DMS 273 (cell line): Measurements from ENCODE around the gene GPC3.

ENCODE experiments used
- DNase-seq: peaks from one replicate; lab custom pipeline; 2025; ENCODE audit not compliant: unreplicated experiment; lab: John Stamatoyannopoulos, UW

GPC3 gene

DNA sequence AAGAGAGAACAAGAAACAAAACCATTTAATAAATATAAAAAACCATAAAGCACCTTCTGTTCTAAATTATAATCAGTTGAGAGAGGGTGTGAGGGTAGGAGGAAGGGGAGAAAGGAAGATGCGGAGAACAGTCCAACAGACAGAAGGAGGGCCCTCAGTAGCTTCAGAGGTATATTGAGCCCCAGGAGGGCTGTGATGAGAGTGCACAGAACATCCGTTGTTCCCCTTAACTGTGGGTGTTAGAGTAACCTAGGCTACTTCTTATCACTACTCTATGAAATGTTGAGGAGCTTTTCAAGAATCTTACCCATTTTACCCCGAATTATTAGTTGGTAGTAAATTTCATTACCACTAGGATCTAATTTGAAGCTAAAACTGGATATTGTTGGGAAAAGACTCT is 13.8 kb downstream of the GPC3 start:
- no peak for DNase-seq

DNA sequence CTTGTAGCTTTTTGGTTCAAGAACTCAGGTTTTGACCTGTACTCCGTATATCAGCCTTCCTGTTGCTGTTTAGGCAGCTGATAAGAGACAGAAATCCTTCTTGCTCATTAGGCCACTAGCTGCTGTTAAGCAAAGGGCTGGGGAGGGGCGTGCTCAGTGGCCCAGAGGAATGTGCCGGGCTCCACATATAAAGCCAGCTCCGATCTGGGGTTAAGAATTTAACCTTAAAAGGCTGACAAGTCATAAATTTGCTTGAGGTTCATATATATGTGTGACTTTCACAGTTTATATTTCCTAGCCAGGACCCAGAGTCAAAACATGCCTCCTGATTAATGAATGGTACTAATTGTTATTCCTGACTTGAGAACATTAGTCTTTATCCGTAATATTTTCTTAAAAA is 15.3 kb downstream of the GPC3 start:
- DNase-seq: no peak

DNA sequence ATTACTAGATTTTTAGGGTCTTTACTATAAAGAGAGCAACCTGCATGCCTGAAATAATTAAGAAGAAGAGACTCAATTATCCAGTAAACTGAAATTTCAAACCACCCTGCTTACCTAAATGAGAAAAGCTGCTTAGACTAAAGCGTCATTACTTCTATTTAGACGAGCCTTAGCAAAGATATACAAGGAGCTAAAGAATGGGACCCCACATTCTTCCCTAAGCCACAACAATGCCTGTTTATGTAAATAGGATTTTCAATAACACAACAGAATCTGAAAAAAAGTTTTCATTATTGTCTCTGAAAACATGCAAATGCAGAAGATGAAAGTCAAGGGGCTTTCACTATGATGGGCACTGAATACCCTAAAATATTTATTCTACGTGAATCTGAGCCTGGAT is 16.2 kb downstream of the GPC3 start:
- no peak for DNase-seq

DNA sequence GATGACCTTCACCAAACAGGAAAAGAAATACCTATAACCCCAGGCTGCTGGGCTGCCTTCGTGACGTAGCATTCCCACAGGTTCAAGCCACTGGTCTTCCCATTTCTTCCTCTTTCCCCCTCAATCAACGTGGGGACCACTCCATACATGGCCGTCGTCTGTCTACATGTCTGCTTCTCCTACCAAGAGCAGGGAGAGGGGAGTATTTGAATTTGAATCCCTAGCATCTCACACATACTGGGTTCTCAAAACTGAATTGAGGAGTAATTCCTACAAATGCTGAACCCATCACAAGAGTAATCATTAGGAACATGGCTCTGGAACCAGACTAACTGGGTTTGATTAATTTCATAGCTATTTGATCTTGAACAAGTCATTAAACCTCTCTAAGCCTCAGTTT is 17.3 kb downstream of the GPC3 start:
- no peak for DNase-seq

DNA sequence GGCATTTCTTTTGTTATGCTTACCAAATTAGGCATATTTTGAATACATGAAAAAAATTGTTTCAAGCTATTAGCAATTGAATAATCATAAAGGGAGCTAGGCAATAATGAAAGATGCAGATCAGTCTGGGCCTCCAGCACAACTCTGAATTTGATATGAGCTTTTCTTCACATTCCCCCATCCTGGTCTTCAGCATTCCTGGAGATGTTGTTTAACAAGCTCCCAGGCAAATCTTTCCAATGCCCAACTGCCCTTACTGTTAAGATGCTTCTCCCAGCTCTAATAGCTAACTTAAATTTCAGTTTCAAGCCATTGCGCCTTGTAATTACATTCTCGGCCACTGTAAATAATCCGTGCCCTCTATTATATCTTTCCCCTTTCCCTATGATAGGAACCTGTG is 19.2 kb downstream of the GPC3 start:
- DNase-seq: no peak

DNA sequence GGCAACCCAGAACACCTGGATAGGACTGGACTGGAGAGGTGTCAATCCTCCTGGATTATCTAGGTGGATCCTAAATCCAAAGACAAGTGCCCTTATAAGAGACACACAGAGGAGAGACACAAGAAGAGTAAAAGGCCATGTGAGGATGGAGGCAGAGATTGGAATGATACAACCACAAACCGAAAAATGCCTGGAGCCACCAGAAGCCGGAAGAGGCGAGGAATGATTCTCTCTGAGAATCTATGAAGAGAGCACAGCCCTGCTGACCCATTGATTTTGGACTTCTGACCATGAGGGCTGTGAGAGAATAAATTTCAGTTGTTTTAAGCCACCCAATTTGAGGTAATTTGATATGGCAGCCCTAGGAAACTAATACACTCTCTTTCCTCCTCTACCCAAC is 20.1 kb downstream of the GPC3 start:
- no peak for DNase-seq

DNA sequence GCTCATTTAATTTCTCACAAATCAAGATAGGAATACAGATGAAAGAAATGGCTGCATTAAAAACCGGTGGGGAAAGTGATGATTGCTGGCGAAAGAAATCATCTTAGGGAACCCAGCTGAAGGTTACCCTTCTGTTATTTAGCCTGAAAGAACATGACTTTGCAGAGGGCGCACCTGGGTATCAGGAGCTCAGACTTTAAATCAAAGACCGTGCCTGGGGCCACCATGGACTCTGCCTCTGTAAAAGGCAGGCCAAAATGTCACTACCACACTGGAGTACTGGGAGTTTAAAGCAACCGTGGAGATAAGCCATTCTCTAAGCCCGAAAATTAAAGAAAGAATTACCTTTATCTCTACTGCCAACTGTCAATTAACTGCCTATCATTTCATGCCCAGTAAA is 24.3 kb downstream of the GPC3 start:
- no peak for DNase-seq

DNA sequence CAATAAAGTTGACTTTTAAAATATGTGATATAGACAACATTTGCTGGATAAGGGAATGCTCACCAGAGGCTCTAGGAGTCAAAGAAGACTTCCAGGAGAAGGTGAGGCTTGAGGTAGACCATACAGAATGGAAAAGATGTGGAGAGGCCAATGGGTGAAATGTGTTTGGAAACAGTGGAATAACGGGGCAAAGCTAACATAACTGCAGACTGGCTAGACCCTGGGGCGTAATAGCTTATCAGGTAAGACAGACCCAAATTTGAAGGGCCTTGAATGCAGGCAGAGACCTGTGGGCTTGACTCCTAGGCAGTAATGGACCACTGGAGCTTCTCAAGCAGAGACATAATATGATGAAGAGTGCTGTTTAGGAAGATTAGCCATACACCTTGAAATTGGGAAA is 25.4 kb downstream of the GPC3 start:
- no peak for DNase-seq

DNA sequence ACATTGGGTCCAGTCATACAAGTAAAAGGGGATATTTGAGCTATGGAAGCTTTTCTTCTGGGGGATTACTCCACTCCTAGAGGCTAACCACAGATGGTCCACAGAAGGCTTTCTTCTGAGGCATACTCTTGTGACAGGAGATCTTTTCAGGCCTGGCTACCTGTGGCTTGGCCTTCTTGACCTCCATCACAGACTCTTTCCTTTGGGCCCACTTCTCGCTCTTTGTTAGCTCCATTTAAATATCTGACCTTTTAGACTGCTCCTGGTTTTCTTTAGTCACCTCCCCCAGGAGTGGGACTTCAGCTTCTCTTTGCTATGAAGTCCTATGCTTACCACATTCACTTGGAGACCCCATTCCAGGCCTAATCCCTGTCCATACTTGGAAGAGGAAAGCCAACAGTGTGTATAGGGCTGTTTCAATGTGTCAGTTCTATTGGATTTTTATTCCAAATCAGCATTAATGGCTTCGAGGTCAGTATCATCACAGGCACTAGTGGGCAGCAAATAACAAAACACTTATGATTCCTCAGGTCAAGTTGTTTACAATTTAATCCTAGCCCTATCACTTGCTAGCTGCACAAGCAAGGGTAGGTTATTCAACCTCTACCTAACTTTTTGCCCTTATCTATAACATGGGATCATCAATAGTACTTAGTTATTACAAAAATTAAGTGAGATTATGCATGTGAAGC is 26.3 kb downstream of the GPC3 start:
- DNase-seq: no peak

DNA sequence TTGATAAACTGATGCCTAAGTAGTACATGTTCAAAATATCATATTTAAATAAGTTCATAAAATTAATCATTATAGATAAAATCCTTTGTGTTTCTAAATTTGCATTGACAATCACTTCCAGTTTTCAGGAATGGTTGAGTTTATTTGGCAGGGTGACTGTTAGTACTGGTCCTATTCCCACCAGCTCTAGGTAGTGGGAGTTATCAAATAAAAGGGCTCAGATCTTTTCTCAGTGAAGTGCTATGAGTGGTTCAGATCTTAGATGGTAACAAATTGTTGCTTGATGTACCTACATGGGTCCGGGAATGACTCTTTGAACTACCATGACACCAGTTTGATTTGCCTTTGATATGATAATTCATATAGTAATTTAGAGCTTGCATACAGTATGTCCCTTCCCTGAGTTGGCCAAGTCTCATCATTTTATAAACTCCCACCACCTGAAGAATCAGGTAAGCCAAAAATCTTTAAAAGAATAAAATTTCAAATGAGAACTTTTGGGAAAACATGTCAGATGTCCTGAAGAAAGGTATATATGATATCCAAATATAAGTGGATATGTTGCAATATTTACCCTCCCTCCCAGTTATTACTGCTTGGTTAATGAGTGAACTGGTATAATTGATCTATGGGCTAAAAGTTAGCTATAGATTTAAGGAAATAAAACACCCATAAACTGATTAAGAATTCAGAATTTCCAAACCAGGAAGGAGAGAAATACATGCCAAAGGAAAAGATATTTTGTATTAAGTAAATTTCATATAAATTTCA is 28.6 kb downstream of the GPC3 start:
- DNase-seq: no peak

DNA sequence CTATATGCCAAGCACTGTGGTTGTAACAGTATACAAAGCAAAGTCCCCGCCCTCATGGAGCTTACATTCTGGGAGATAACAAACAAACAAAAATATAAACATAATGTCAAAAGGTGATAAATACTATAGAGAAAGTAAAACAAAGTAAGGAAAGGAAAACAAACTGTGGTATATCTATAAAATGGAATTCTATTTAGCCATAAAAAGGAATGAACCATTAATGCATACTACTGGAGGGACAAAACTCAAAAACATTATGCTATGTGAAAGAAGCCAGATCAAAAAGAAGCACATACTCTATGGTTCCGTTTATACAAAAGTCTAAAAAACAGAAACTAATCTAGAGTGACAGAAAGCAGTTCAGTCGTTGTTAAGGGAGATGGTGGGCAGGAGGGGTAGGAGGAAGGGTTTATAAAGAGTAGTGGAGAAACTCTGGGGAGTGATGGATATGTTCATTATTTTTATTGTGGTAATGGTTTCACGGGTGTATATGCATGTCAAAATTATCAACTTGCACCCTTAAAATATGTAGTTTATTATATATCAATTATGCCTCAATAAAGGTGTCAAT is 31.5 kb downstream of the GPC3 start:
- no peak for DNase-seq

DNA sequence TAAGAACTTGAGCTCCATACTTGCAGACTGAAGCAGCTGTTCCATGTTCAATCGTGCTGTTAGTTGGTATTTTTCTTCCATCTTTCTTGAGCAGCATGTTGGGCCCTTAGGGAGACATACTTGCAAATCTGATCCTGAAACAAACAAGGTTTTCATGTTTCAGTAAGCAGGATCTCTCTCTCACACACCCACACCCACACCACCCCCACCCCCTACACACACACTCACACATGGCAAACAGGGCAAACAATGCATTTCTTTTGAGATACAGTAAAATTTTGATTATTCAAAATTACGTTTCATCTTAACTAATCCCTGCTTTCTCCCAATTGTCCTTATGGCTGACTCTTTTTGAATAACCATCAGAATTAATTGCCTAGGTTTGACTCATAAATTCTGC is 32.3 kb downstream of the GPC3 start:
- DNase-seq: no peak

DNA sequence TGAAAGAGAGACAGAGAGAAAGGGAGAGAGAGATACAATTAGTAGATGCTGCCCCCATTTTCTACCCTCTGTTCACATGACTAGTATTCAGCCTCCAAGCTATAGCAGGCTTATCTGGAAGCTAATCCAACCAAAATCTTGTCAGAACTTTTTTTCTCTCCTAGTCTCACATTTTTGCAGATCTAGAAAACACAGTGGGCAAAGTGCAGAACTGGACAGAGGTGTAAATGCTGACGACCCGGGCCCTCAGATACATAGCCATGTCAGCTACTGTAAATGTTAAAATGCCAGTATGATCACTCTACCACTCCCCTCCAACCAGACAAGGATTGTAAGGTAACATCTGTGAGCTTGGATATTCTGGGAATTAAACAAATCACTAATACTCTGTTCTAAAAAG is 34.3 kb downstream of the GPC3 start:
- DNase-seq: no peak

DNA sequence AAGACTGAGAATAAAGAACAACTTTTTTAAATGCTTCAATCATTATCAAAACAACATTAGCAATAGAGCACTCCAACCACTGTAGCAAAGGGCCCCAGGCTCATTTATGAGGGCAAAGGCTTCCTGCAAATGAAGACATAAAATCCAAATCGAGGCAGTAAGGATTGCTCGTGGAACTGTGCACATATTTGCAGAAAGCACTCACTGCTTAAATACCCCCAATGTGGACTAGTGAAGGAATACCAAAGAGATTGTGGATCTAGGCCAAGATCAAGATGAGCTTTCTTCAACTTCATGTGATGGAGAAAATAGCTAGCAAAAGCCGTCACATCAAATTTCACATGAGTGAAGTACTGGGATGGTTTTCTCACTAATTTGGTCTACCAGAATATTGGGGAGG is 35.2 kb downstream of the GPC3 start:
- no peak for DNase-seq

DNA sequence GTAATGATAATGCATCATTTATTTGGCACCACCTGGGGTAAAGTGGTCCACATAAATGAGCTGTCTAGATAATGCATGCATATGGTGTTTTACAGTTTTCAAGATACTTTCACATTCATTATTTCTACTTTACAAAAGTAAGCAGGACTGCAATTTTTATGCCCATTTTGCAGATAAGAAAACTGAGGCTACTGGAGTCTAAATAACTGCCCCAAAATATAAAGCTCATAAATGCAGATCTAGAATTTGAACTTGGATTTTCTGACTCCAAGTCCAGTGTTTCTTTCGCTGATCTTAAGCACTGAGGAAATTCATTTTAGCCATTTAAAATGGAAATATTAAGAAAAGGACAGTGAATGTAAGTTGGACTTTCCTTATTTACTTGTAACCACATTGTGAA is 36.5 kb downstream of the GPC3 start:
- no peak for DNase-seq

DNA sequence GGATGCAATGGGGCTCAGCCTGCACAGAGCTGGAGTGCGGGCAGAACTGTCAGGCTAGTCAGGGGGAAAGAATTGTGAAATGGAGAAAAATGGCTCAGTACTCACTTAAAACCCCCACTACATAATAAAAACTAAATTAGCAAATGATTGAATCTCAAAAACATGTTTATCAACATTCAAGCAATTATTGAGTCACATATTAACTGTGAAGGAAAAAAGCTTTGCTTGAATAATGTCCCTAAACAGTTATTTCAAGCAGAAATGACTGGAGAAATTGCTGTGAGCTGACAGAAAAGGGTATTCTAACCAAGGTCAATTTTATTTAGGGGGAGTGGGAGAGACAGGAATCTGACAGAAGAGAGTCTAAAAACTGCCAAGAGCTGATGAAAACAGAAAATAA is 37.4 kb downstream of the GPC3 start:
- no peak for DNase-seq

DNA sequence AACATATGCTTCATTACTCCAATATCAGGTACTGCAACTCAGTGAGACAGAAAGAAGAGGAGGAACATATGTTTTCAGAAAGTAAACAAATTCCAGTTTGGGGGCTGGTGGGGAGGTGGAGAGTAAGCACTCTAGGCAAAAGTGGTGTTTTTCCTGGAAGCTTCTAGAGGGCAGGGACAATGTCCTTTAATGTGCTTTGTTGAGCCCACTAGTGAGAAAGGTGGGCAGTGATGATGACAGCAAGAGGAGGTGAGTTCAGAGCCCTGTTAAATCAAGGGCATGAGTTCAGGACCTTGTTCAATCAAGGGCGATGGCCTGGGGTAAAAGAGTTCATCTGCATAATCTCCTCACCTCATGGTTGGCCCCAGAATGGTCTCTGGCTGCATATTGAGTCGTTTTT is 38.4 kb downstream of the GPC3 start:
- DNase-seq: no peak

DNA sequence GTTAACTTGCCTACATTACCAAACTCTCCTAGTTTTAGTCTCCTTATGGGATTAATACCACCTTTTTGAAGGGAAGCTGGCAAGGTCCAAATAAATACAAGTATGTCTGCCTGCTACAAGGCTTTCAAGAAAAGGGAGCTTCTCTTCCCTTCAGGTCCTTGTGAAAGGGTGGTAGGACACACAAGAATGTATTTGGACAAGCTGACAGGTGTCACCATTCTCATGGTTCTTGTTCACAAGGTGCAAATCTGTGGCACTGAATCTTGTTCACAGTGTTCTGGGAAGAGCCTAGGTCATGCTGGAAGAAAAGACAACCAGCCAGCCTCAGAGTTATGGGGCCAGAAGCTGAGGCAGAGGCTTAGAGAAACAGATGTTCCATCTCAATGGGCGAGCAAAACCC is 41.9 kb downstream of the GPC3 start:
- DNase-seq: no peak

DNA sequence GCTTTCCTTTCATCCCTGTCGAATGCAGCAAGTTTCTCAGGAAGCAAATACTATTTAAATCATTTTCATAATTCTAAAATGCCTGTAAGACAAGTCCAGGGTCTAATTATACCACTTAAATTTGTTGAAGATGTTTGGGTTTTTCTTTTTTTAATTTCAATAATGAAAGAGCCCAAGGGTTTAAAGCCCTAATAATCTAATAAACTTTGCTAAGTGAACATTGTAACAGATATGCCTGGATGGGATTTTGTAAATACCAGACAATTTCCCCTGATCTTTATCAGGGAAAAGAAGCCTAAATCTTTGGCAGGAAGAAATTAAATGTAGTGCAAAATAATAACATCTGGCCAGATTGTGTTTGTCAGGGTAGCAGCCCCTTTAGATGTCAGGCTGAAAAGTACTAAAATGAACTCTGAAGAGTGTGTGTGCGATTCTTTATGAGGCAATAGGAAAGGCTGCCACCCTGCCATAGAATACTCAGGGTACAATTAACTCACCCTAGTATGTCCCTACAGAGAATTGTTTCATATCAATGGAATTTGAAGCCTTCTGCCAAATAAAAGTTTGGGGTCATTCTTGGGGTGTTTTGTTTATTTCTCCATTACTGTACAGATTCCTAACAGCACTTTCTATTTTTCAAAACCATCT is 45.6 kb downstream of the GPC3 start:
- no peak for DNase-seq

DNA sequence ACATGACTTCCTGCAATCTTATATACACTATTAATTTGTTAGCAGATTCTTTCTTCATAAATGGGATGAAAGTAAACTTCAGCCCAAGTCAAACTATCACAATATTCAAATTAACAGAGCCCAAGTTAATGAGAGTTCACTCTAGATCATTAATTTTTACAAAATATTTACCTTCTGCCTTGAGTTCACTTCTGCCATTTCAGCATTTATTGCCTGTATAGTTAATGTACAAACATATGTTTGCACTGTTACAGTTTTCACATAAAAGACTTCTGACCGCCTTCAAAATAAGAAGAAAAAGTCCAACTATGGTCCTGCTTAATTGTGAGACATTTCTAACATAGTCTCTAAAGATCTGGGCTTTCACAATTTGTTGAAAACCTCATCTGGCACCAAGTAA is 46.9 kb downstream of the GPC3 start:
- DNase-seq: no peak

DNA sequence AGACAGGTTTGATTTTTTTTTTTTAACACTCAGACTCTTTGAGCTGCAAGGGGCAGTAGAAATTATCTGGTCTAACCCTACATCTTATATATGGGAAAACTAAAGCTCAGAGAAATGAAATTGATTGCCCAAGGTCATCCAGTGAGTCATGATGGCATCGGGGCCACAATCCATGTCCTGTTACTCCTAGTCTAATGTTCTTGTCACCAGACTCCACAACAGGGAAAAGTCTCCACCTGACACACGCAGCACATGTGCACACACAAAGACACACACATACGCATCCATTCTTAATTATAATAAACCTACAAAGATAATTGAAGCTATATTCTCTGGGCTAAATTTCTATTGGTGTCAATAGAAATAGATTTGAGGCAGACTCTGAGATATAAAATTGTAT is 48.4 kb downstream of the GPC3 start:
- DNase-seq: no peak

DNA sequence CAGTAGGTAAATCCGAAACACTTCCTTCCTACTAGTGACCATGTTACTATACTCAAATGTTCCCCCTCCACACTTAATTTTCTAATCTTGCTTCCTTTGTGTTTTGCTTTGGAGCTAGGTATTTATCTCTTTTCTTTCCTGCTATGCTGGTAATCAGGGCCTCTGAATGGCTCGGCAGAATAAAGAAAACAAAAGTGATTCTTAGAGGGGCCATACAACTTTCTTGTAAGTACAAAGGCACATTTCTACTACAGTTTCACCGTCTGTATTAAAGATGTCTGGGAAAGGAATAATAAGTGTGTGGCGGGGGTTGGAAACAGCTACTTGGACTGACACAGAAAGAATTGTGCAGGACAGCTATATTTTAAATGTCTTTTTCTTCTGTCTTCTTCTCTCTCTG is 50.3 kb downstream of the GPC3 start:
- DNase-seq: no peak
